Myocyte (in vitro differentiated cells): Measurements from ENCODE around the gene KRTAP3-1. TPM values are rescaled to one million over a fixed set of nuclear protein-coding genes. Genes with fewer than 3 reads are reported as not detected.

ENCODE experiments used
- DNase-seq: peaks from one replicate; pipeline ENCODE4 v3.0.0-alpha.2; 2012; ENCODE audit warnings: low read depth
- total RNA-seq: library from RNA; depleted of rRNA; stranded (reverse); fragments of >200 nt; gene quantifications from 2 replicates; pipeline ENCODE4 v1.2.3, GENCODE V29; 2014

KRTAP3-1 gene
- total RNA-seq, 1 donor from 2014 or later: not detected

- no peak for DNase-seq
Observed at GRCh38 chr17:41016578-41017215, 7.8 kb upstream of the KRTAP3-1 start.

GRCh38 chr17:41015454-41015853 lies 6.5 kb upstream of the KRTAP3-1 start:
- DNase-seq: no peak

GRCh38 chr17:41013606-41014005 lies 4.7 kb upstream of the KRTAP3-1 start:
- peak; percentile 81 for DNase-seq

DNA sequence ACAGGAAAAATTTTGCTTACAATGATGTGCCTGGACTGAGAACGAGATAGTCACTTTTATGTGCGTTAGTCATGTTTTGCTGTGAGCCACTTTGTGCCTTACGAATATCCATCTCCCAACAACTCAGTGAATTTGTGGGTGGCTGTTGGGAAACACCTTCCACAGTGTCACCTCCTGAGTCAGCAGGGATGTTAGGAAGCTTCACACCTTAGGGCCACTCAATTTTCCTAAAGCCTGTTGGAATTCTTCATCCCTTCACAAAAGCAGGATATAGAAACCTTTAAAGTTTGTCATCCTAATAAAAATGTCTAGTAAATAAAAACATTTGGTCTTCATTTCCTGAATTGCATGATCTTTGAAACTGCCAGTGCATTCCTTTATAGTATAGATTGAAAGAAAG lies 4.3 kb upstream of the KRTAP3-1 start:
- DNase-seq: no peak

DNA sequence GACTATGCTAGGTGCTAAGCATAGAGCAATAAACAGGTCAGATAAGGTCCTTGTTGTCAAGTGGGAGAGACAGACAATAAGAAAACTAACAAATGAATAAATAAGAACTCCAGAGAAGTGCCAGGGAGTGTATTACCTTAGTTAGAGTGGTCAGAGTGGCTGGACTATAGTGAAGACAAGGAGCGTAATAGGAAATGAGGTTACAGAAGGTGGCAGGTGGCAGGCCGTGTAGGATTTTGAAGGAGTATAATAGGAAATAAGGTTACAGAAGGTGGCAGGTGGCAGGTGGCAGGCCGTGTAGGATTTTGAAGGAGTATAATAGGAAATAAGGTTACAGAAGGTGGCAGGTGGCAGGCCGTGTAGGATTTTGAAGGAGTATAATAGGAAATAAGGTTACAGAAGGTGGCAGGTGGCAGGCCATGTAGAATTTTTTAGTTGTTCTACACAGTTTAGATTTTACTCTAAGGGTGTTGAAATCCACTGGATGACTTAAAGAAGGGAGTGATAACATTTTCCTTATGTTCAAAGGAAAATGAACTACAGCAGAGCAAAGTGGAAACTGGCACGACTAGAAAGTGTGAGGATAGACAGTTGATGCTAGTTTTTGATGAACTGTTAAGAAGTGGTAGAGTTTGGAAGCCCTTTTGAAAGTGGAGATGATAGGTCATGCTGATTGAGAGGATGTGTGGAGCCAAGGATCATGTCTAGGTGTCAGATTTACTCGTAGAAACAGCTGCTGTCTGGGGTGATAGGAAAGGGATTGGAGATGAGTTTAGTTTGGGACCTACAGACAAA lies 3.6 kb upstream of the KRTAP3-1 start:
- DNase-seq: no peak

GRCh38 chr17:41010441-41010840 lies 1.5 kb upstream of the KRTAP3-1 start:
- no peak for DNase-seq

DNA sequence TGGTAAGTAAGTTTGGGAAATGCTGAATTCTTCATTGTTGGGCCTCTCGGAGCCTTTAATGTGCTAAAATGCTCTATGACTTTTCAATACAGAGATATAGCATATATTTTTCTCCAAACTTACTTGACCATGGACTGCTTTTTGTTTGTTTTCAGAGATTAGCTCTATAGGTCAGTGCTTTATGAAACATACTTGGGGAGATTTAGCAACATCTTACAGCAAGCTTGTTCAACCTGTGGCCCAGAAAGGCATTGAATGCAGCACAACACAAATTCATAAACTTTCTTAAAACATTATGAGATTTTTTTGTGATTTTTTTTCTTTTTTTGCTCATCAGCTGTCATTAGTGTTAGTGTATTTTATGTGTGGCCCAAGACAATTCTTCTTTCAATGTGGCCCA lies 1.0 kb upstream of the KRTAP3-1 start:
- DNase-seq: no peak

DNA sequence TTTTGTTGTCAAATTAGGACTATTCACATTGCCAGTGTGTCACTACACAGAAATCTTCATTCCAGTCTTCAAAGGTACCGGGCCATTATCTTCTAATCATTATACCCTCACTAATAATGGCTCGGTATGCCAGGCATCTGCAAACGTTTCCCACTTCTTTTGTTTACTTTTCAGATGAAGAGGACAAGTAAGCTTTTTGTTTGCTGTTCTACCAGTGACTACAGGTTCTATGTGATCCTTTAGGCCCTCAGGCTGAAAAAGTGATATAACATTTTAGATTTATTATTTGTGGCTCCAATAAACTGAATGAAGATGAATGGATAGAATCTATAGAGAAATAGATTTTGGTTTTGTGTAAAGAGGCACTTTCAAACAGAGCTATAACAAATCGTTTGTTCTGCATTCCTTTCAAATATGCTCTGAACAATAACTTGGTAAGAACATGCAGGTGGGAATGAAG lies 403 bp upstream of the KRTAP3-1 start:
- DNase-seq: no peak

- no peak for DNase-seq
Observed at GRCh38 chr17:41004397-41004796, 4.5 kb downstream of the KRTAP3-1 start.

GRCh38 chr17:41003926-41004325 lies 5.0 kb downstream of the KRTAP3-1 start:
- no peak for DNase-seq

- no peak for DNase-seq
Observed at GRCh38 chr17:41002814-41003213, 6.1 kb downstream of the KRTAP3-1 start.

- no peak for DNase-seq
Observed at GRCh38 chr17:41001795-41002194, 7.1 kb downstream of the KRTAP3-1 start.

DNA sequence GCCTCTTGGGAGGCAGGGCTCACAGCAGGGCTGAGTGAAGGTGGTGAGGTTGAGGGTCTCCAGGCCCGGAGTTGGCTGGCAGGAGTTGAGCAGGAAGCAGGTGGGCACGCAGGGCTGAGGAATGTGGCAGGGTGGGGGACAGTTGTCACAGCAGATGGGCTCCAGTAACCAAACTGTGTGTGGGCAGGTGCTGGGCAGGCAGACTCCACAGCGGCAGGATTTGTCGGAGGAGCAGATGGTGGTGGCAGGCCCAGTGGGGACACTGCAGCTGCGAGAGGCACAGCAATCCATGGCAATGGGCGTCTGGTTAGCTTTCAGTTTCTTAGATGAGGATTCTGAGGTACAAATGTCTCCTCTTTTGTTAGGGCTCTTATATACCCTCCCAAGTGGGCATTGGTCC lies 9.4 kb downstream of the KRTAP3-1 start, which contains the start of gene KRTAP3-2:
KRTAP3-2 (minus strand) TSS at position 344 of the 400 bp plus-strand sequence; CDS start at position 291, 53 bp downstream.
- peak; percentile 14 for DNase-seq

- DNase-seq: no peak
Observed at GRCh38 chr17:40997361-40997760, 11.6 kb downstream of the KRTAP3-1 start.

DNA sequence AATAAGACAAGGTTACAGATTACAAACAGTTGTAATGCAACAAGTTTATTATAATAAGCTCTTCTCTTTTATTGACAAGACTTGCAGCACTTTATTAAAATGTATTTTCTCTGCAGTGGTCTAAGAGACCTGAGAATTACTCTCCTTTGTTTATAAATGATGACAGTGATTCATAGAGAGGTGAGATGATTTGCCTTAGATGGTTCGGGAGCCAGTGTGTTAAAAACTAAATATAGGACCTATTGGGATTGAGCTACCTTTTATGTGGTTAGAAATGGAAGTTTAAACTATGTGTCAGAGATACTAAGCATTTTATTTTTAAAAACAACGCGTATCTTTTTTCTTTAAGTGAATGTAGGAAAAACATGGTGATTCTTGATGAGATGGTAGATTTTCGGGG lies 12.1 kb downstream of the KRTAP3-1 start:
- DNase-seq: no peak

- no peak for DNase-seq
Observed at GRCh38 chr17:40995116-40995515, 13.8 kb downstream of the KRTAP3-1 start.

DNA sequence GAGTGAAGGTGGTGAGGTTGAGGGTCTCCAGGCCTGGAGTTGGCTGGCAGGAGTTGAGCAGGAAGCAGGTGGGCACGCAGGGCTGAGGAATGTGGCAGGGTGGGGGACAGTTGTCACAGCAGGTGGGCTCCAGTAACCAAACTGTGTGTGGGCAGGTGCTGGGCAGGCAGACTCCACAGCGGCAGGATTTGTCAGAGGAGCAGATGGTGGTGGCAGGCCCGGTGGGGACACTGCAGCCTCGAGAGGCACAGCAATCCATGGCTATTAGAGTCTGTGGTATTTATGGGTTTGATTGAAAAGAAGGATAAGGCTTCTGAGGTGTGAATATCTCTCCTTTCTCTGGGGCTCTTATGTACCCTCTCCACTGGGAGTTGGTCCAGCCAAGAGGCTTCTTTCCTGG lies 15.1 kb downstream of the KRTAP3-1 start, which contains the start of gene KRTAP3-3:
KRTAP3-3 (minus strand) TSS at position 326 of the 400 bp plus-strand sequence; CDS start at position 259, 67 bp downstream.
- peak; percentile 44 for DNase-seq

GRCh38 chr17:40993084-40993483 lies 15.8 kb downstream of the KRTAP3-1 start:
- no peak for DNase-seq

GRCh38 chr17:40992666-40993065 lies 16.3 kb downstream of the KRTAP3-1 start:
- DNase-seq: no peak

DNA sequence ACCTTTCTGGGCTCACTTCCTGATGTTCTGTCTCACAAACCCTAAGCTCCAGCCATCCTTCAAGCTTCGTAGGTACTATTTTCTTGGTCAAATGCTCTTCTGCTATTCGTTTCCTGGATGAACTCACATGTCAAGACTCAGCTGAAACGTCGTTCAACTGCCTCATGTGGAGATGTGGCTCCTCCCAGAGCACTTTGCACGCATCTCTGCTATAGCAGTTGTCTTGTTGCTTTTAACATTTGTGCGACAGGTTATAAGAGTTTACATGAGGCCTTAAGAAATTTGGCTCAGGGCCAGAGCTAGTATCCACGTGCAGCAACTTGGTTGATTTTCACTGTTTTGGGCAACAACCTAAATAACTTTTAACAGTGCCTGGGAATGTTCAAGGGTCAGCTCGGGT lies 22.0 kb downstream of the KRTAP3-1 start:
- no peak for DNase-seq

DNA sequence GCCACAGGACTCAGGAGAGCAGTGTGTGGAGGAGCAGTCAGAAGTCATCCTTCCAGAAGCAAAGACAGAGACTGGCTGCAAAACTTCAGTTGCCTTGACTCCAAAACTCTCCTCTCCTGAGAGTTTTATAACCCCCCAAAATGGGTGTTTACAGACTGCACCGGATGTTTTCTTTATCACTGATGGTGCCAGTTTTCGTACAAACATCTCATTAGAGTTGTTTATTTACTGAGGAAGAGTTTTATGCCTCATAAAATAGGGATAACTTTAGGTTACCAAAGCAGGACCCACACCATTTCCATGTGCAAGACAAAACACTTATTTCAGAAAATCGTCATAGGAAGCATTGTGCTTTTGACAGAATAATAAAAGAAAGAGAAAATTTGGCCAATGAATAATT lies 24.7 kb downstream of the KRTAP3-1 start, which contains the start of gene KRT40:
KRT40 (minus strand) TSS at position 101 of the 400 bp plus-strand sequence; CDS start at position 48, 53 bp downstream.
- no peak for DNase-seq

DNA sequence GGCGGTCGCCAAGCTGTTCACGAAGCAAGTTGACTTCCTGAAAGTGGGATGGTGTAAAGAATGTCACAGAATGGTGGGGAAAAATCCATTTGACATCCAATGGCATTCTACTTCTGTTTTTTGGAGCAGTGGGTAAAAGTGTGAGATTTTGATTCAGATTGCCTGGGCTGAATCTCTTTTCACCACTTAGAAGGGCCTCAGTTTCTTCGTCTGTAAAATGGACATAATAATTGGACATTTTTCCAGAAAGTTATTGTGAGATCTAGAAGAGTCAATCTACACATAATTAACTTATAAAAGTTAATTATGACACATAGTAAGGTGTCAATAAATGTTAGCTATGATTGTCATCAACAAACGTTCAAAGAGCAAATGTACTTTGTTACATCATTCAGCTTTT lies 27.8 kb downstream of the KRTAP3-1 start:
- DNase-seq: no peak
